Prostate gland (tissue), 2 donors: ENCODE measurements around the gene HTATSF1.

Experiments used
- POLR2AphosphoS5 ChIP-seq: sonication (generic); formaldehyde crosslinking; IDR thresholded peaks from one replicate; pipeline ENCODE4 v1.6.1; 2017; ENCODE audit warnings: antibody characterized with exemption
- TF ChIP-seq, protein P1 (sequence below), 4 experiments: fragments of 200-600 bp in 2 of 4; fragments of 450-650 bp in 2 of 4; sonication (generic) in 2 of 4; IDR thresholded peaks; 1 replicate in 3 of 4; 2 replicates in 1 of 4; pipeline ENCODE4 v1.5.1; 2016 to 2019; ENCODE audit warnings: antibody characterized with exemption in 4 of 4, mild to moderate bottlenecking in 2 of 4, moderate library complexity in 2 of 4

DNA sequence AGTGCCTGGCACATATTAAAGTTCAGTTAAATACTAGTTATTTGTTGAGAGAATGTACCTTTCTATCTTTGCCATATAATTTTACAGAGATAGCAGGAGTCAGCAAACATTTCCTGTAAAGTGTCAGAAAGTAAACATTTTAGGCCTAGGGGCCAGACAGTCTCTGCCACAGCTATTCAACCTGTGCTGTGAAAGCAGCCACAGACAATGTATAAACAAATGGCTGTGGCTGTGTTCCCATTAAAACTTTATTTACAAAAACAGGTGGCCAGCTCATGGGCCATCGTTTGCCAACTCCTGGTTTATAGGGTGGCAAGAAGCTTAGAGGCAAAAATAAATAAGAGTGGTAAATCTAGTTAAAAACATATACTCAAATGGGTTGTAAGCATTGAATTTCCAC is 43.6 kb upstream of the HTATSF1 start:
- TF ChIP-seq, protein P1, sequence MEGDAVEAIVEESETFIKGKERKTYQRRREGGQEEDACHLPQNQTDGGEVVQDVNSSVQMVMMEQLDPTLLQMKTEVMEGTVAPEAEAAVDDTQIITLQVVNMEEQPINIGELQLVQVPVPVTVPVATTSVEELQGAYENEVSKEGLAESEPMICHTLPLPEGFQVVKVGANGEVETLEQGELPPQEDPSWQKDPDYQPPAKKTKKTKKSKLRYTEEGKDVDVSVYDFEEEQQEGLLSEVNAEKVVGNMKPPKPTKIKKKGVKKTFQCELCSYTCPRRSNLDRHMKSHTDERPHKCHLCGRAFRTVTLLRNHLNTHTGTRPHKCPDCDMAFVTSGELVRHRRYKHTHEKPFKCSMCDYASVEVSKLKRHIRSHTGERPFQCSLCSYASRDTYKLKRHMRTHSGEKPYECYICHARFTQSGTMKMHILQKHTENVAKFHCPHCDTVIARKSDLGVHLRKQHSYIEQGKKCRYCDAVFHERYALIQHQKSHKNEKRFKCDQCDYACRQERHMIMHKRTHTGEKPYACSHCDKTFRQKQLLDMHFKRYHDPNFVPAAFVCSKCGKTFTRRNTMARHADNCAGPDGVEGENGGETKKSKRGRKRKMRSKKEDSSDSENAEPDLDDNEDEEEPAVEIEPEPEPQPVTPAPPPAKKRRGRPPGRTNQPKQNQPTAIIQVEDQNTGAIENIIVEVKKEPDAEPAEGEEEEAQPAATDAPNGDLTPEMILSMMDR (IDR thresholded peaks at IDR 0.05) = no peak
- TF ChIP-seq POLR2AphosphoS5 = peak; percentile 61
